CD4-positive, alpha-beta T cell (primary cell): ENCODE results near the gene RNF212. TPM values are rescaled to one million over a fixed set of nuclear protein-coding genes. Genes with fewer than 3 reads are reported as not detected.

Experiments used
- ATAC-seq: fragments of 200-7000 bp; cut with Tn5 transposase; one replicate; pipeline ENCODE4 v1.10.0; 2022; ENCODE audit warnings: mild to moderate bottlenecking; ENCODE audit not compliant: poor library complexity
- CTCF ChIA-PET: fragments of 350-600 bp; sonication (Branson Sonifier 250); formaldehyde crosslinking; loops from one replicate; lab custom pipeline; 2021; ENCODE audit warnings: antibody characterized with exemption, inconsistent platforms; lab: Charles Lee
- POLR2A ChIA-PET: fragments of 350-600 bp; sonication (Branson Sonifier 250); formaldehyde crosslinking; loops from one replicate; lab custom pipeline; 2021; ENCODE audit warnings: antibody characterized with exemption, inconsistent platforms; lab: Charles Lee
- DNase-seq, 14 experiments: peaks; one replicate each; pipeline ENCODE4 v3.0.0-alpha.2; 2013 to 2020; ENCODE audit warnings: mixed read lengths in 2 of 14
- H3K27ac ChIP-seq, 2 donors: one replicate each; pipeline versions ENCODE4 v1.5.1 to v1.7.0; 2013; ENCODE audit warnings: low read length in 2 of 2, low read depth in 1 of 2, mild to moderate bottlenecking in 1 of 2
- H3K27me3 ChIP-seq, 2 experiments: 1 replicate in 1 of 2; 2 replicates in 1 of 2; pipeline versions ENCODE4 v1.6.1 to v1.7.0; 2013; ENCODE audit warnings: low read length in 2 of 2, control low read depth in 1 of 2, mild to moderate bottlenecking in 1 of 2, moderate library complexity in 1 of 2; ENCODE audit not compliant: insufficient read depth in 2 of 2, control insufficient read depth in 1 of 2
- H3K36me3 ChIP-seq: one replicate; pipeline ENCODE4 v1.6.1; 2013; ENCODE audit warnings: low read length, control low read depth; ENCODE audit not compliant: insufficient read depth
- H3K4me1 ChIP-seq: one replicate; pipeline ENCODE4 v1.6.1; 2013; ENCODE audit warnings: low read length, control low read depth; ENCODE audit not compliant: insufficient read depth
- H3K4me3 ChIP-seq: one replicate; pipeline ENCODE4 v1.5.1; 2013; ENCODE audit warnings: mild to moderate bottlenecking, low read length, moderate library complexity
- H3K9me3 ChIP-seq, 2 experiments: 1 replicate in 1 of 2; 2 replicates in 1 of 2; pipeline versions ENCODE4 v1.6.1 to v1.7.0; 2013; ENCODE audit warnings: low read length in 2 of 2, mild to moderate bottlenecking in 2 of 2, control low read depth in 1 of 2, moderate library complexity in 1 of 2; ENCODE audit not compliant: control insufficient read depth in 1 of 2, insufficient read depth in 1 of 2
- H3K27ac Mint-ChIP-seq: one replicate; pipeline ENCODE4 v1.8.0; 2020; ENCODE audit warnings: mixed read lengths
- H3K27me3 Mint-ChIP-seq: one replicate; pipeline ENCODE4 v1.8.0; 2021; ENCODE audit warnings: mixed read lengths
- H3K36me3 Mint-ChIP-seq: one replicate; pipeline ENCODE4 v1.8.0; 2021; ENCODE audit warnings: low read depth, mixed read lengths
- H3K4me1 Mint-ChIP-seq: one replicate; pipeline ENCODE4 v1.8.0; 2021; ENCODE audit warnings: low read depth, mixed read lengths
- H3K4me3 Mint-ChIP-seq: one replicate; pipeline ENCODE4 v1.8.0; 2020; ENCODE audit warnings: mild to moderate bottlenecking, mixed read lengths
- H3K9me3 Mint-ChIP-seq: one replicate; pipeline ENCODE4 v1.8.0; 2020; ENCODE audit warnings: mixed read lengths
- CTCF ChIP-seq: fragments of 200-600 bp; IDR thresholded peaks from one replicate; pipeline ENCODE4 v1.8.0; 2022; ENCODE audit warnings: antibody characterized with exemption, mild to moderate bottlenecking
- intact Hi-C, 2 experiments: fragments of 100-400 bp; cut with DNase I in 1 of 2; cut with micrococcal nuclease in 1 of 2; formaldehyde crosslinking; loops; one replicate each; pipeline versions ENCODE4 v1.15.1 to v1.9.0; 2023 to 2025; cut with DNase I, micrococcal nuclease
- total RNA-seq, 174 experiments: library from RNA in 2 of 174; stranded (reverse) in 2 of 174; gene quantifications; one replicate each; pipeline ENCODE4 v1.2.3 and lab custom pipeline; 2021 to 2026

The RNF212 gene
- total RNA-seq, 2 experiments from 2014 or later: 5.6 to 8.3 TPM

- TF ChIP-seq CTCF: no peak
- H3K9me3 Mint-ChIP-seq: peaks cover 7% of the 10 kb centered on the region
- Histone ChIP-seq H3K4me3 (no peak overlapping the region), H3K27me3 (peaks cover 7 to 15% of the 10 kb centered on the region in 2 experiments), H3K27ac (no peak overlapping the region), H3K9me3 (peaks cover 0 to 8% of the 10 kb centered on the region in 2 experiments), H3K4me1 (no peaks in the 10 kb centered on the region), H3K36me3 (no peaks in the 10 kb centered on the region)
- peaks cover 7% of the 10 kb centered on the region for H3K4me1 Mint-ChIP-seq
- DNase-seq: no peak
- no peak for ATAC-seq
- H3K27me3 Mint-ChIP-seq: peaks cover 45% of the 10 kb centered on the region
- ChIA-PET POLR2A (no interaction called here), CTCF (no interaction called here)
- no peak overlapping the region for H3K4me3 Mint-ChIP-seq
- H3K27ac Mint-ChIP-seq: no peak overlapping the region
- intact Hi-C loops: no loop called here
- H3K36me3 Mint-ChIP-seq: no peaks in the 10 kb centered on the region
Observed at GRCh38 chr4:1062419-1062818, 50.9 kb downstream of the RNF212 start.

- intact Hi-C loops: no loop called here
- H3K9me3 Mint-ChIP-seq: peaks cover 7% of the 10 kb centered on the region
Observed at GRCh38 chr4:1061760-1062159, 51.6 kb downstream of the RNF212 start.

GRCh38 chr4:1061056-1061700, 52.2 kb downstream of the RNF212 start:
- Mint-ChIP-seq H3K9me3 (peaks cover 7% of the 10 kb centered on the region), H3K4me1 (peaks cover 8% of the 10 kb centered on the region), H3K27me3 (peaks cover 35% of the 10 kb centered on the region), H3K4me3 (no peak overlapping the region), H3K27ac (no peak overlapping the region), H3K36me3 (no peaks in the 10 kb centered on the region)
- intact Hi-C loops: no loop called here
- POLR2A ChIA-PET: no interaction called here
- TF ChIP-seq CTCF: no peak
- Histone ChIP-seq H3K4me1 (peaks cover 8% of the 10 kb centered on the region), H3K27ac (no peak overlapping the region), H3K4me3 (no peak overlapping the region), H3K9me3 (peaks cover 0 to 8% of the 10 kb centered on the region in 2 experiments), H3K36me3 (no peaks in the 10 kb centered on the region), H3K27me3 (peaks cover 7 to 15% of the 10 kb centered on the region in 2 experiments)
- DNase-seq (no peak), ATAC-seq (no peak)
- CTCF ChIA-PET: no interaction called here

More at GRCh38 chr4:1061760-1062159, 51.6 kb downstream of the RNF212 start:
- Histone ChIP-seq H3K9me3 (peaks cover 0 to 8% of the 10 kb centered on the region in 2 experiments), H3K27me3 (peaks cover 7 to 15% of the 10 kb centered on the region in 2 experiments), H3K4me3 (no peak overlapping the region), H3K4me1 (peaks cover 3% of the 10 kb centered on the region), H3K27ac (no peak overlapping the region), H3K36me3 (no peaks in the 10 kb centered on the region)
- POLR2A ChIA-PET: no interaction called here
- ATAC-seq: no peak
- DNase-seq: no peak
- no peaks in the 10 kb centered on the region for H3K36me3 Mint-ChIP-seq
- H3K27ac Mint-ChIP-seq: no peak overlapping the region
- H3K4me3 Mint-ChIP-seq: no peak overlapping the region
- peaks cover 39% of the 10 kb centered on the region for H3K27me3 Mint-ChIP-seq
- CTCF ChIA-PET: no interaction called here
- H3K4me1 Mint-ChIP-seq: peaks cover 7% of the 10 kb centered on the region
- no peak for TF ChIP-seq CTCF
